Heart left ventricle (tissue), 16 donors: ENCODE measurements around the gene R3HDM2. TPM values are rescaled to one million over a fixed set of nuclear protein-coding genes. Genes with fewer than 3 reads are reported as not detected.

Experiments
- ATAC-seq, 4 donors: fragments of 200-7000 bp; cut with Tn5 transposase; one replicate each; pipeline ENCODE4 v1.9.1; 2020 to 2022; ENCODE audit warnings: moderate library complexity in 4 of 4, mild to moderate bottlenecking in 3 of 4, moderate number of reproducible peaks in 1 of 4
- DNase-seq, 5 donors: peaks; one replicate each; pipeline ENCODE4 v3.0.0-alpha.2; 2020
- H3K27ac ChIP-seq, 12 donors: fragments of 200-600 bp; sonication (generic) in 4 of 12; one replicate each; pipeline versions ENCODE4 v1.5.0 to v1.8.0; 2016 to 2022; ENCODE audit warnings: mild to moderate bottlenecking in 2 of 12
- H3K27me3 ChIP-seq, 9 donors: fragments of 200-600 bp; sonication (generic) in 2 of 9; one replicate each; pipeline versions ENCODE4 v1.5.1 to v1.8.0; 2016 to 2022; ENCODE audit warnings: mild to moderate bottlenecking in 3 of 9
- H3K36me3 ChIP-seq, 9 donors: fragments of 200-600 bp; sonication (generic) in 2 of 9; one replicate each; pipeline versions ENCODE4 v1.5.0 to v1.8.0; 2018 to 2022; ENCODE audit warnings: mild to moderate bottlenecking in 2 of 9
- H3K4me1 ChIP-seq, 12 donors: fragments of 200-600 bp; sonication (generic) in 4 of 12; one replicate each; pipeline versions ENCODE4 v1.5.0 to v1.8.0; 2016 to 2022; ENCODE audit warnings: mild to moderate bottlenecking in 3 of 12
- H3K4me3 ChIP-seq, 12 donors: fragments of 200-600 bp; sonication (generic) in 4 of 12; one replicate each; pipeline versions ENCODE4 v1.5.0 to v1.8.0; 2017 to 2022; ENCODE audit warnings: mild to moderate bottlenecking in 9 of 12, moderate library complexity in 4 of 12
- H3K9me3 ChIP-seq, 12 donors: fragments of 200-600 bp; sonication (generic) in 4 of 12; one replicate each; pipeline versions ENCODE4 v1.5.0 to v1.8.0; 2016 to 2022; ENCODE audit warnings: mild to moderate bottlenecking in 1 of 12
- POLR2A ChIP-seq, 2 donors: fragments of 450-650 bp; IDR thresholded peaks; one replicate each; pipeline ENCODE4 v1.6.1; 2017; ENCODE audit warnings: antibody characterized with exemption in 2 of 2, mild to moderate bottlenecking in 2 of 2, moderate library complexity in 2 of 2
- WGBS, 4 donors: extraction: QIAGEN DNeasy Blood & Tissue Kit in 2 of 4; methylation state at CpG; one replicate each; pipeline versions ENCODE4 v1.1.5 to v1.1.7; 2013 to 2018; 5-methylcytosine and 5-hydroxymethylcytosine counted together
- intact Hi-C, 10 donors: fragments of 100-400 bp; cut with DNase I; formaldehyde crosslinking; loops; one replicate each; pipeline versions ENCODE4 v1.11.1 to v1.14.2; 2022
- polyA plus RNA-seq, 2 donors: library from polyadenylated mRNA; stranded (reverse); fragments of 200-250 nt; gene quantifications; one replicate each; pipeline ENCODE4 v1.2.3, GENCODE V29; 2013
- total RNA-seq, 9 donors: library from RNA; depleted of rRNA in 2 of 9; stranded (reverse); fragments of >200 nt in 2 of 9; fragmentation: NEBNext Ultra II Directional in 3 of 9; extraction: Animal tissue kit (Norgen Biotek cat#: 25700) in 3 of 9; gene quantifications; one replicate each; pipeline versions ENCODE4 v1.1.0 to v1.2.4, GENCODE V29; 2016 to 2023
- TF ChIP-seq, protein P1 (sequence below), 12 donors: fragments of 200-600 bp; sonication (generic) in 4 of 12; IDR thresholded peaks; one replicate each; pipeline versions ENCODE4 v1.5.0 to v1.8.0; 2018 to 2022; ENCODE audit warnings: antibody characterized with exemption in 12 of 12, mild to moderate bottlenecking in 5 of 12
- donor health status: ischemic (EF 13 %, LVEDD 7.1; RV severe dilation, severe dysfunction).
- donor health status: healthy with polysubstance abuse.
- donor health status: DM: no; HTN: yes; CAD: no.
- donor health status: DM: no; HTN: no; CAD: no.
- donor health status: ischemic (EF 25% LVEDD 6.9; RV normal size, moderate dysfunction).
- donor health status: ischemic (EF 25% LVEDD 5.7; RV mildly dilated, moderate dysfunction).
- donor health status: healthy.
- donor health status: DM: yes; HTN: yes; CAD: no.
- donor health status: ischemic (EF 35%, LVEDD 5.7; RV mildly dilated, moderate dysfunction).
- donor health status: nonischemic (EF 11% LVEDD 7.7; RV severe dilation, severe dysfunction).
- donor health status: DM: yes; HTN: yes; CAD: no.
- donor health status: PGD.
- donor health status: ischemic (EF 29% LVEDD 5.4; RV normal size, mild dysfunction).
- donor health status: nonischemic (EF 23%, LVEDD 6.1; RV moderate dilation, normal function).

R3HDM2 gene
- total and polyA plus RNA-seq, 11 donors = 12.7 to 102 (median 59.8) TPM

DNA sequence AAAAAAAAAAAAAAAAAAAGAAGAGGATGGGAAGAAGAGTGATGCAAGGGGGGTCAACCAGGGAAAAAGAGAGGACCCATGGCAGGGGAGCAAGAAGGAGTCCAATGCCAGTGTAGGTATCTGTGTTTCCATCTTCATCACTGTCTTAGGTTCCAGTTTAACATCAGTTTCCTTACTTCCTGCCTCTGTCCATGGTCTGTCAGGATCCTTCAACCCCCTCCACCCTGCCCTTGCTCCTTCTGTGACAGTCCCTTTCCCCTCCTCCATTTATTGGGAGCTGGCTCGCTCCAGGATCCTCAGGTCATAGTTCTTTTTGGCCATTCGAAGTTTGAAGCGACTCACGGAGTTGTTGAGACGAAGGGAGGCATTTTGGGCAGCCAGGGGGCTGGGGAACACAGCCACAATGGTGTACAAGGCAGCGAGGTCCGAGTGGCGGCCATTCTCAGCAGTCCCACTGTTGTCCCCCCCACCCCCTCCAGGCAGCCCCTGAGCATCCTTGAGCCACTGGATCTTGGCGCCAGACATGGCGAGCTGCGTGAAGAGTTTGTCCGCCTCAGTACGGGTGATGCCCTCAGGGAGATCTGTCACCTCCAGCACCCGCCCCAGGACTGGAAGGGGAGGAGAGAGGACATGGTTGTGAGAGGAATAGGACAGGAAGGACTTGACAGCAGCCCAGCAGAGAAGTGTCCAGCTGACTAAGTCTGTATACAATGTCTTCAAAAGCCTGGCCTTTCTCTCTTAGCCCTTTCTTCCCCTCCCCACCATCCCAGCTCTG is 176.2 kb downstream of the R3HDM2 start:
- no peak for ATAC-seq
- TF ChIP-seq, protein P1, sequence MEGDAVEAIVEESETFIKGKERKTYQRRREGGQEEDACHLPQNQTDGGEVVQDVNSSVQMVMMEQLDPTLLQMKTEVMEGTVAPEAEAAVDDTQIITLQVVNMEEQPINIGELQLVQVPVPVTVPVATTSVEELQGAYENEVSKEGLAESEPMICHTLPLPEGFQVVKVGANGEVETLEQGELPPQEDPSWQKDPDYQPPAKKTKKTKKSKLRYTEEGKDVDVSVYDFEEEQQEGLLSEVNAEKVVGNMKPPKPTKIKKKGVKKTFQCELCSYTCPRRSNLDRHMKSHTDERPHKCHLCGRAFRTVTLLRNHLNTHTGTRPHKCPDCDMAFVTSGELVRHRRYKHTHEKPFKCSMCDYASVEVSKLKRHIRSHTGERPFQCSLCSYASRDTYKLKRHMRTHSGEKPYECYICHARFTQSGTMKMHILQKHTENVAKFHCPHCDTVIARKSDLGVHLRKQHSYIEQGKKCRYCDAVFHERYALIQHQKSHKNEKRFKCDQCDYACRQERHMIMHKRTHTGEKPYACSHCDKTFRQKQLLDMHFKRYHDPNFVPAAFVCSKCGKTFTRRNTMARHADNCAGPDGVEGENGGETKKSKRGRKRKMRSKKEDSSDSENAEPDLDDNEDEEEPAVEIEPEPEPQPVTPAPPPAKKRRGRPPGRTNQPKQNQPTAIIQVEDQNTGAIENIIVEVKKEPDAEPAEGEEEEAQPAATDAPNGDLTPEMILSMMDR (IDR thresholded peaks at IDR 0.05) = no peak
- TF ChIP-seq POLR2A (IDR thresholded peaks at IDR 0.05) = no peak
- Histone ChIP-seq H3K4me1 (peaks cover 0 to 14% (median 3%) of the 10 kb centered on the region in 12 donors), H3K9me3 (no peaks in the 10 kb centered on the region), H3K4me3 (no peak overlapping the region), H3K36me3 (peaks cover 0 to 61% (median 51%) of the 10 kb centered on the region in 9 donors), H3K27ac (no peak overlapping the region), H3K27me3 (no peaks in the 10 kb centered on the region)
- intact Hi-C loops = no loop called here
- DNase-seq = no peak
- WGBS, 4 donors = 90 to 92% (median 91%) methylated on average over 10 to 14 of the region's 14 CpGs

DNA sequence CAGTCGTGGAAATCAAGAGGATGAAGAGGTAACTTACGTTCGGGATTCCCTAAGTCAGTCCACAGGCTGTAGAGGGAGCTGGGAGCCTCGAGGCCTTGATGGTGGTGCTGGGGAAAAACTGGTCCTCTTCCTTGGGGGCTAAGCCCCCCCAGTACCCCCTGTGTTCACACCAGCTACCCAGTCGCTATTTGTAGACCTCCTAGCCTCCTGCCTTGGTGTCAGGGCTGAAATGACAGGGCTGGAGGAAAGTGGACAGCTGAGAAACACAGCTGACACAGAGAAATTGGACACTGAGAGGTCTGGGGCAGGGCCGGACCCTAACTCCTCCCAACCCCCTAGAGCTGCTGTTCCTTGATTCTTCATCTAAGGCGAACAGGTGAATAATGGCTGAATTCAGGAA is 179.9 kb downstream of the R3HDM2 start, which contains the start of gene STAC3:
Gene STAC3 (minus strand): TSS at position 232 of the 400 bp plus-strand sequence. CDS start 1,551 bp downstream, outside the sequence.
- H3K36me3 ChIP-seq = peaks cover 0 to 24% (median 16%) of the 10 kb centered on the region in 9 donors
- no peaks in the 10 kb centered on the region for H3K4me1 ChIP-seq
- TF ChIP-seq, protein P1 (IDR thresholded peaks at IDR 0.05) = no peak
- TF ChIP-seq POLR2A (IDR thresholded peaks at IDR 0.05) = no peak
- WGBS, 4 donors = 77 to 82% (median 79%) methylated on average over 7 of the region's 7 CpGs
- no peak within 1 kb of the TSS for H3K27ac ChIP-seq
- no peak for ATAC-seq
- intact Hi-C loops = no loop called here
- no peaks in the 10 kb centered on the region for H3K9me3 ChIP-seq
- no peak within 1 kb of the TSS for H3K4me3 ChIP-seq
- no peak for DNase-seq
- no peaks in the 10 kb centered on the region for H3K27me3 ChIP-seq

DNA sequence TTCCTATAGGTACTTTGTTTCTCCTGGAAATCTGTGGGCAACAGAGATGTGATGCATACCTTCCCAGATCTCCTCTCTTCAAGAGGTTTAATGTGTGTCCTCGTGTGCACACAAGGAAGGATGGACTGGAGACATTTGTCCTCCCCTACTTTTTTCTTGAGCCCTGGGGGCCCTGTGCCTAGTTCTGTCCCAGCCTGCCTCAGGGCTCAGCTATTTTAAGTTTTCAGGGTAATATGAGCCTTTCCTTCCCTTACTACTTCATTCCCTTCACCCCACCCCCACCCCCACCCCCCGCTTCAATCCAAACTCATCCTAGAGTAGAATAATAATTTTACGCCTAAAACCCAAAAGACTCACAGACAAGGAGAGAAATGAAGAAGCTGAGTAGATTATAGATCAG is 180.3 kb downstream of the R3HDM2 start:
- Histone ChIP-seq H3K4me3 (no peak overlapping the region), H3K9me3 (no peaks in the 10 kb centered on the region), H3K27ac (no peak overlapping the region), H3K4me1 (no peaks in the 10 kb centered on the region), H3K36me3 (peaks cover 0 to 20% (median 12%) of the 10 kb centered on the region in 9 donors), H3K27me3 (no peaks in the 10 kb centered on the region)
- ATAC-seq (no peak), DNase-seq (no peak)
- WGBS, 4 donors = 73 to 87% (median 83%) methylated on average over 3 of the region's 3 CpGs
- TF ChIP-seq, protein P1 (IDR thresholded peaks at IDR 0.05) = no peak
- no peak for TF ChIP-seq POLR2A (IDR thresholded peaks at IDR 0.05)
- intact Hi-C loops = no loop called here

GRCh38 chr12:57248934-57249742 is 181.7 kb downstream of the R3HDM2 start:
- peak overlapping the region in 1 of 12 donors; percentile 41 for H3K4me3 ChIP-seq
- DNase-seq (peak in 1 of 5 donors; percentile 60), ATAC-seq (peak in 3 of 4 donors; percentile 4 to 43 (median 28))
- H3K9me3 ChIP-seq = no peaks in the 10 kb centered on the region
- intact Hi-C loops = no loop called here
- TF ChIP-seq, protein P1 (IDR thresholded peaks at IDR 0.05) = no peak
- TF ChIP-seq POLR2A (IDR thresholded peaks at IDR 0.05) = no peak
- H3K27me3 ChIP-seq = peaks cover 0 to under 1% (median 0%) of the 10 kb centered on the region in 9 donors
- peaks cover 0 to 7% (median 0%) of the 10 kb centered on the region in 9 donors for H3K36me3 ChIP-seq
- H3K27ac ChIP-seq = peak overlapping the region in 1 of 12 donors; percentile 29
- WGBS, 4 donors = 80 to 83% (median 82%) methylated on average over 7 of the region's 7 CpGs
- H3K4me1 ChIP-seq = no peaks in the 10 kb centered on the region
